Frontal cortex (tissue), 4 donors: ENCODE results near the gene CBLN3. TPM values are rescaled to one million over a fixed set of nuclear protein-coding genes. Genes with fewer than 3 reads are reported as not detected.

ENCODE experiments used
- DNase-seq, 2 donors: peaks; one replicate each; pipeline ENCODE4 v3.0.0; 2012; ENCODE audit warnings: low spot score in 2 of 2
- FAIRE-seq: peaks from 2 replicates; lab custom pipeline; 2012; peaks lifted over from hg19 to GRCh38; lab: Jason Lieb, UNC
- total RNA-seq: library from RNA; depleted of rRNA; stranded (reverse); fragments of >200 nt; gene quantifications from one replicate; pipeline ENCODE4 v1.2.3, GENCODE V29; 2014
- donor health status: control.
- donor health status: control.
- donor health status: control.

CBLN3 gene
- total RNA-seq, 1 donor from 2014 or later: not detected

DNA sequence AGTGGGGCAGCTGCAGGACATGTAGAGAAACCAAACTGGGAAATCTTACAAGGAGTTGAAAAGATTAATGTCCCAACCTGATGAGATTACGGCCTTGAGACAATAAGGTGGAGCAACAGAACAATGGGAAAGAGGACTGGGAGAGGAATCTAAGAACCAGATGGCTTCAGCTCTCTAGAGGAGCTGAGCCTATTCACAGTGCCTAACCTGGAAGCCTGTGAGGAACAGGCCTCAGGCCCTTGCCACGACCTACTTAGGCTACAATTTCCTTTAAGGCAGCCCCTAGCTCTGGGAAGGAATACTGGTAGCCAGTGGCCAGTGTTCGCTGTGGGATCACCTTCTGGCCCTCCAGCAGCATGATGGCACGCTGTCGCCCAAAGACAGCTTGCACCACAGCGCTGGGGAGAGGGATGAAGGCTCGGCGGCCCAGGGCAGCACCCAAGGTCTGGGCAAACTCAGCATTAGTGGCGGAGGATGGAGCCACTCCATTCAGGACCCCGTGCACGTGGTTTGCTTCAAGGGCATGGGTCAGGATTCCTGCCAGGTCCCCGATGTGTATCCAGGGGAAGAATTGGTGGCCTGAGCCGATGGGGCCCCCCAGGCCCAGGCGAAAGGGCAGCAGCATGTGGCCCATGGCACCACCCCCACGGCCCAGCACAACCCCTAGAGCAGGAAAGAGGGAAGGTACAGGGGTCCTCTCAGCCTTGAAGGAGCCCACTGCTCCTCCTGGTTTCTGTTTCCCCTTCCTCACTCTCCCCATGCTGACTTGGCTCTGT is 10.6 kb upstream of the CBLN3 start:
- FAIRE-seq (no peak), DNase-seq (no peak)

DNA sequence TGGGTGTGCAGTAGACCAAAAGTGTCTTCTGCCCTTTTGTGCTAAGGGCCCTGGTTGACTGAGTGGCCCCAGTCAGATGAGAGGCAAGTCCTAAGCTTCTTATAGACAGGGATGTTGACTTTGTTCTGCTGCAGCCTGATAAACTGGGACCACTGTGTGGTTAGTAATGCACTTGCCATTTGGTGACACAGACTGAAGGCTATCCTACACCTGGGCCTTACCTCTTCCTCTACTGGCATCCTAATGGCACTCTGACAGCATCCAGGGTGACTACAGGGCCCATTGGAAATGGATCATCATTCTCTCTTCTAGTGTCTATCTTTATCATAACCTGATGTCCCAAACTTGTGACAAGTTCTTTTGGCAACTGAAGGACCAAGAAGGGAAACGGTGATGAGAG is 9.8 kb upstream of the CBLN3 start:
- FAIRE-seq (no peak), DNase-seq (no peak)

DNA sequence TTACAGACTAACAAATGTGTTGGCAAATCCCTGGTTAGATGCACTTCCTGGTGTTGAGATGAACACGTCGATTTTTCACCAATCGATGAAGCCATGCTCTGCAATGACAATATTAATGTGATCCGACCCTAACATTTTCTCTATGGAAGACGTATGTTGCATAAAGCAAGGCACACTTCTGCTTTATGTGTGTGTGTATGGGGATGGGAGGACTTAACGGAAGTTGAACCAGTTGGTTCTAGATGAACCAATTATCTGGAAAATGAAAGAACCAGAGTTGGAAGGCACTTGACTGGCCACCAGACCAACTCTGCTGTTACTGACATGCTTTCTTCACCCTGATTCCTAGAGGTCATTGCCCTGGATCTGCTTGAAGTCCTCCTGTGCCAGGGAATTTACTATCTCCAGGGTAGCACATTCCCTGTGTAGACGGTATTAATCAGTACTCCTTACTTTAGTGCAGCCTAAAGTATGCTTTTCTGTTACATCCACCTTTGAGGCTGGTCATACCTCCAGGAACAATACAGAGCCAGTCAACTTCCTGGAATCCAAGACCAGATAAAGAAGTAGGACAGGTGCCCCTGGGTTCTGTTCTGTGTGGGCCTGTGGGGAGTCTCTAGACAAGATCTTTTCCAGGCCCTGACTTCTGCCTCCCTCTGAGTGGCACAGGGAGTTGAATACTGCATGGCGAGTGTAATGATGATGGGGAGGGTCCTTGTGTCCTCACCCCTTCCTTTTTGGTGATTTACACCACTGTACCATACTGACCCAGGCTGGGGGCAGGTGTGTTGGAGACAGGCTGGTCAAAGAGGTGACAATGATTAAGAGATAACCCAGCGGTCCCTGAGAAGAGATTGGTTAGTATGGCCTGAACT is 9.0 kb upstream of the CBLN3 start:
- FAIRE-seq: no peak
- no peak for DNase-seq

DNA sequence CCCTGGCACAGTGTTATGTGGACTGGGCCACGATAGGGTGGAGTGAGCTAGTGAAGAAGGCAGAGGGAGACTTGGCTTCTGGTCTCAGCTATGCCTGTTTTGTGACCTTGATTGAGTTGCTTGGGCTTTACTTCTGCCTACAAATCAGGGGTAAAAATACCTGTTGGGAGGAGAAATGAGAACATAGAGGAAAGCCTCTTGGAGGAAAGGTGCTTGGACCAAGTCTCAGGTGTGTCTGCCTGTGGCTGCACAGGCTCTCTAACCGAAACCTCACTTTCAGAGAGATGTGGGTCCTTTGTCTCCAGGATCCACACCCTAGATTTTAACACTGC is 8.2 kb upstream of the CBLN3 start:
- DNase-seq (no peak), FAIRE-seq (no peak)

DNA sequence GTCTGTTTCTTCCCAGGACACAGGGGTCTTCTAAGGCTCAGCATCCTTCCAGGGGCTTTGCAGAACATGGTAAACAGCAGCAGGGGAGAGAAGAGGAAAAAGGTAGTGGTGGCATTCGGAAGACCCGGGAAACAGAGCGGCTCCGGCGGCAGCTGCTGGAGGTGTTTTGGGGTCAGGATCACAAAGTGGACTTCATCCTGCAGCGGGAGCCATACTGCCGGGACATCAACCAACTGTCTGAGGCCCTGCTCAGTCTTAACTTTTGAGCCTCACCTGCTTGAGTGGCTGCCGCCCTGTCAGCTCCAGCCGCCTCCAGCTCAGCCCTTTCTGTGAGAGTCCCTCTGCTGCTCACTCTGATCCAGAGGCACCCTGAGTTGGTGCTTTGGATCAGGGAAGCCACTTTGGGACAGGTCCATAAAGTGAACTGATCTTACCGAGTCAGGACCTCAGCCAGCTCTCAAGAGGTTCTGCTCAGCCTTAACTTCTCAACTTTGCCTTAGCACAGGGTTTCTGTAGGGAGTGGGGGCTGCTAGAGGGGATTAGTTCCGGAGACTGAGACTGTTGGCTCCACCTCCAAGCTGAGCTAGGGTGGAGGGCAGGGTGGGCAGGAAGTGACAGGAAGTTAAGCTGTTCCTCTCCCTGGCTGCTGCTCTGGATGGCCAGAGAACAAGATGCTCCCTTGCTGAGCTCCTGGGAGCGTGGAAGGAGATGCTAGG is 7.7 kb upstream of the CBLN3 start:
- DNase-seq (no peak), FAIRE-seq (no peak)

DNA sequence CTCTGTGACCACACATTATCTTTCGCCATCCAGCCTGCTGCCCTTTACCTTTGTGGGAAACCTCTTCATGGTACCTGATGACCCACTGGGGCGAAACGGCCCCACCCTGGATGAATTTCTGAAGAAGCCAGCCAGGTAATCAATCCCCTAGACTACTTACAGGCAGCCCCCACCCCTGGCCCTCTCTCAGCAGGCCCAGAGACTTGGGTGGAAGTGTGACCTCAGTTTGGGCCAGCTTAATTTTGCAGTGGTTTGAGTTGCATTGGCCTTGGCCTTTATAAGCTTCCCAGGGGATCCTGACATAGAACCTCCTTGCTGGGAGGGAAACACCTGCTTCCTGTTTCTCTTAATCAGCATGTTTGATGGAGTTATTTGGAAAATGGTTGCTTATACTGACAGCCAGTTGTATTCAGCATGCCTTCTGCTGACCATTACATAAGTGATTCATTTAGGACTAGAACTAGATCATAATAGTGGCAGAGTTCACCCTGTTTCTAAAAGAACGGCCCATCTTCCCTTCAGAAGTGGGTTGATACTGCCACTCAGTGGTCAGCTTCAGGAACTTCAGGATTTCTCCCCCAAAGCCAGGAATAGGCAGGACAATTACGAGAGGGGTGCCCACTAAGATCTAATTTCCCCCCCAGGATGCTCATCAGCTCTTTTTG is 7.0 kb upstream of the CBLN3 start:
- FAIRE-seq: no peak
- DNase-seq: peak; percentile 66 to 87

DNA sequence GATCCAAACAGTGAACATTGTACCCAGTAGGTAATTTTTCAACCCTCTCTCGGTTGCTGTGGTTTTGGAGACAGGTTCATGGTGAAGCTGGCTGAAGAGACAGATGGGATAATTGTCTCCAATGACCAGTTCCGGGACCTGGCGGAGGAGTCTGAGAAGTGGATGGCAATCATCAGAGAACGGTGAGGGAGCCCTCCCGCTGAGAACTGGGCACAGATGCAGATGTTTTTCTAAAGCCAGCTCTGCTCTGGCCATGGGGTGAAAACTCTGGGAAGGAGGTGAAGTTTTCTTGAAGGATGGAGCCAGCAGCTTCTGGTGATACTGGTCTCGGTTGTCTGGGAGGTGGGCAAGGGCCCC is 6.5 kb upstream of the CBLN3 start:
- DNase-seq (no peak), FAIRE-seq (no peak)

DNA sequence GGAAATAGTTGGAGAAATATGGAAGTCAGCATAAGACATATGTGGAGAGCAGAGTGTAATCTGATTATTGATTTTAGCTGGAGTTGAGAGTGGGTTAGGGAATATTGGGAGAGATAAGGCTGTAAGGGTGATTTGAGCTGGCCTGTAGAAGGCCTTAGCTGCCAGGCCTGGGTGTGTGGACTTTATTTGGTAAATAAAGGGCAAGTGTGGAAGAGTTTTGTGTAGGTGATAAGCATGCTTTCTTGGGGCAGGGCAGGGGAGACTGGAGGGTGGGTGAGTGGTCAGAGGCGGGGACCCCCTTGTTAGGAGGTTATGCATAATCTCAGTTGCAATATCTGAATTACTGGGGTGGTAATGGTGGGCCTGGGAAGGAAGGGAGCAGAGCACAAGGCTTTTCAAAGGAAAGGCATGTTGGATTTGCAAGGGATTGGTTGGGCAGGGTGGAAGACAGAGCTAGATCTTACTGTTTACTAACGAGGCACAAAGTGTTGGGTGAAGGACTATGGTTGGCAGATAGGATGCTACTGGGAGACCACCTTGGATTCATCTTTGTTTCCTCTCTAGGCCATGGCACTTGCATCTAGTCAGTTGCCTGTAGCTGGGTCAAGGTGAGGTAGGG is 5.8 kb upstream of the CBLN3 start:
- FAIRE-seq (no peak), DNase-seq (no peak)

DNA sequence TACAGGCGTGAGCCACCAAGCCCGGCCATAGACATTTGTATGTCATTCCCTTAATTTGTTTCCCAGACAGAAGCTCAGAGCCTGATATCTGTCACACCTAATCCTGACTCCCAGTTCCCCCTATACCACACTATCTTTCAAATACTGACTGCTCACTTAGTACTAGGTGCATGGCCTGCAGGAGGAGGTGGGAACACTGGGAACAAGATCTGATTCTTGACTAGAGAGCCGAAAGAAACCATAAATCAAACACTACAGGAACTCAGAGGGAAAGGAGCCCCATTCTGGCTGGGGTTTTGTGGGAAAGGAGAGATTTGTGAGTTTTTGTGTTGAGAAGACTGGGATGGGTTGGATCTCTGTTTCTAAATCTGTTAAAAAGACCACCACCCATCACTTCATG is 5.2 kb upstream of the CBLN3 start:
- no peak for DNase-seq
- FAIRE-seq: no peak

DNA sequence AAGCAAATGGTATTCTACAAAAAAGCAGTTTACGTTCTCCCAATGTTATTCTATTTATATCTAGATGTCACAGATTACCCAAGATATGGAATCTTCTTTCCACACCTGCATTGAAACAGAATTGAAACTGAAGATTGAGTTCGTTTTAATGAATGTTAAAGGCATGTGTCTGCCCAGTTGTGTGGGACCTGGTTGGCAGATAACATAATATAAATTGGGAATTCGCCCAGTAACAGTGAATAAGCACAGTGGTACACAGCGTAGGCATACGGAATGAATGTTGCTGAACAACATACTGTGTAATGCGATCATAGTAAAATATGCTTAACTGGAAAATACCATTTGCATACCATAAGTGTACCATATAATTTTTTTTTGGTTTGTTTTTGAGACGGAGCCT is 4.6 kb upstream of the CBLN3 start:
- DNase-seq (no peak), FAIRE-seq (no peak)

DNA sequence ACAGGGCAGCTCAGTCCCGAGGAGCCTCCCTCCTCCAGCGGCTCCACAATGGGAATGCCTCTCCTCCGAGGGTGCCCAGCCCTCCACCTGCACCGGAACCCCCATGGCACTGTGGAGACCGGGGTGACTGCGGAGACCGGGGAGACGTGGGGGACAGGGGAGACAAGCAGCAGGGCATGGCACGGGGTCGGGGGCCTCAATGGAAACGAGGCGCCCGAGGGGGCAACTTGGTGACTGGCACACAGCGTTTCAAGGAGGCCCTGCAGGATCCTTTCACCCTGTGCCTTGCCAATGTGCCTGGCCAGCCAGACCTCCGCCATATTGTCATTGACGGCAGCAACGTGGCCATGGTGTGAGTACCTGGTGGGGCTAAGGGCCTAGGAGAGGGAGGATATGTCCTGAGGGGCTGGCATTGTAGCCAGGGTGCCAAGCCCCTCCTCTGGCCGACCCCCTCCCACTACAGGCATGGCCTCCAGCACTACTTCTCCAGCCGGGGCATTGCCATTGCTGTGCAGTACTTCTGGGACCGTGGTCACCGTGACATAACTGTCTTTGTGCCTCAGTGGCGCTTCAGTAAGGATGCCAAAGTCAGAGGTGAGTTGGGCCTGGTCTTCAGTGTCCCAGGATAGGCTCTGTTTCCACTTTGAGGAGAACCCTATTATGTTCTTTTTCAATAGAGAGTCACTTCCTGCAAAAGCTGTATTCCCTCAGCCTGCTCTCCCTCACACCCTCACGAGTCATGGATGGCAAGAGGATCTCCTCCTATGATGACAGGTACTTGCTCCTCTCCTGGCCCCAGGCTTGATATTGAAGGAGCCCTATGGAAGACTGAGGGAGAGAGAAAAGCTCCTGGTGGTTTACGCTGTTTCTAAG is 3.0 kb upstream of the CBLN3 start:
- no peak for FAIRE-seq
- no peak for DNase-seq

DNA sequence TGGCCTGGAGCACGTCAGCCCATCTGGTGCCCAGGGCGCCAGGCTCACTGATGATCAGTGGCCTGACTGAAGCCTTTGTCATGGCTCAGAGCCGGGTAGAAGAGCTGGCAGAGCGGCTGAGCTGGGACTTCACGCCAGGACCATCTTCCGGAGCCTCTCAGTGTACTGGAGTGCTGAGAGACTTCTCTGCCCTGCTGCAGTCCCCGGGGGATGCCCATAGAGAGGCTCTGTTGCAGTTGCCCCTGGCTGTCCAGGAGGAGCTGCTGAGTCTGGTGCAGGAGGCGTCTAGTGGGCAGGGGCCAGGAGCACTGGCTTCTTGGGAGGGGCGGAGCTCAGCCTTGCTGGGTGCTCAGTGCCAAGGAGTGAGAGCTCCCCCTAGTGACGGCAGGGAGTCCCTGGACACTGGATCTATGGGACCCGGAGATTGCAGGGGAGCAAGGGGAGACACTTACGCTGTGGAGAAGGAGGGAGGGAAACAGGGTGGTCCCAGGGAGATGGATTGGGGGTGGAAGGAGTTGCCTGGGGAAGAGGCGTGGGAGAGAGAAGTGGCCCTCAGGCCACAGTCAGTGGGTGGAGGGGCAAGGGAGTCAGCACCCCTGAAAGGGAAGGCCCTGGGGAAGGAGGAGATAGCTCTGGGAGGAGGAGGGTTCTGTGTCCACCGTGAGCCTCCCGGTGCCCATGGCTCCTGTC is 2.2 kb upstream of the CBLN3 start:
- peak; percentile 72 to 82 for DNase-seq
- no peak for FAIRE-seq

DNA sequence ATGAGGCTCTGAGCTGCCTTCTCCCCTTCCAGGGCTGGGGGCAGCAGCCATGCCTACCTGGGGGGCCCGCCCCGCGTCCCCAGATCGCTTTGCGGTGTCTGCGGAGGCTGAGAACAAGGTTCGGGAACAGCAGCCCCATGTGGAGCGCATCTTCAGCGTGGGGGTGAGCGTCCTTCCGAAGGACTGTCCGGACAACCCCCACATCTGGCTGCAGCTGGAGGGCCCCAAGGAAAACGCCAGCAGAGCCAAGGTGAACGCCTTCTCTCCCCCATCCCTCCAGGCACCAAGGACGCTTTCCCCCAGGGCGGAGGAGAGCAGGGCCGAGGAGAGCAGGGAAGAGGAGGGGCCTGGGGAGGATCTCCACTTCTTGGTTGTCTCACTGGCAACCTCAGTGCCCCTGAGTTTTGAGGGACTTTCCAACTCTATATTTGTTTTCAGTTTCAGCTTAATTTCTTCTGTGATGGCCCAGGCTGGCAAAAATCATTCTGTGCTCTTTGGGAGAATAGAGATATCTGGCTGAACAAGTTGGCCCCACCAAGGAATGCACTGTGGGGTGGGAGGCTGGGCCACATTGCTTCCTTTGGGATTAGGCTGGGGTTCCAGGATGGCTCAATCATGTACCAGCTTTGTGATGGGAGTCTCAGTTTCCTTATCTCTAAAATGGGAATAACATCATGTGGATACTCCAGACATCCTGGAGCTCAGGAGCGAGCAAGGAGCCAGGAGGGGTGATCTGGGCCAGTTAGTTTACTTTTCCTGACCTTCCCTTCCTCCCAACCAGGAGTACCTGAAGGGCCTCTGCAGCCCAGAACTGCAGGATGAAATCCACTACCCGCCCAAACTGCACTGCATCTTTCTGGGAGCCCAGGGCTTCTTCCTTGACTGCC is 1.5 kb upstream of the CBLN3 start:
- DNase-seq: no peak
- FAIRE-seq: no peak

DNA sequence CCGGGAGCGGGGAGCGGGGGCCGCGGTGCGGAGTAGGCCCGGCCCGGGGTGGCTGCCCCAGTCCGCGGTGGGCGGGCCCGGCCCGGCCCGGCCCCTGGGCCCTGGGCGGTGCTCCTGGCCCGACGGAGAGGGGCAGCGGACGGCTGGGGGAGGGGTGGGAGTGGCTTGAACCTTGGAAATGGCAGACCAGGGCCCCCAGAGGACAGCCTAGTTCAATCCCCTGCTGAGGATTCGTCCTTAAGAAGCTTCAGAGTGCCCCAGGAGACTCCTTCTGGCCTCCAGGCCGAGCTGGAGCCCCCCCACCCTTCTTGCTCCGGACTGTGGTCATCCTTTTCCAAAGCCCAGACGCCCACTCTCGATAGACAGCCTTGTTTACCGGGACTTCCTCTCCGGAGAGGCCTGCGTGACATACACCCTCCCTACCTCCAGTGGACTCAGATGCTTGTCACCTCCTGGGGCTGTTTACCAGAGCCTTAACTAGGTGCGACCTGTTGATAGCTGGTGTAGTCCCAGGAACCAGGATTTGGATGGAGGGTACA is 744 bp upstream of the CBLN3 start:
- FAIRE-seq (no peak), DNase-seq (peak; percentile 82 to 83)

DNA sequence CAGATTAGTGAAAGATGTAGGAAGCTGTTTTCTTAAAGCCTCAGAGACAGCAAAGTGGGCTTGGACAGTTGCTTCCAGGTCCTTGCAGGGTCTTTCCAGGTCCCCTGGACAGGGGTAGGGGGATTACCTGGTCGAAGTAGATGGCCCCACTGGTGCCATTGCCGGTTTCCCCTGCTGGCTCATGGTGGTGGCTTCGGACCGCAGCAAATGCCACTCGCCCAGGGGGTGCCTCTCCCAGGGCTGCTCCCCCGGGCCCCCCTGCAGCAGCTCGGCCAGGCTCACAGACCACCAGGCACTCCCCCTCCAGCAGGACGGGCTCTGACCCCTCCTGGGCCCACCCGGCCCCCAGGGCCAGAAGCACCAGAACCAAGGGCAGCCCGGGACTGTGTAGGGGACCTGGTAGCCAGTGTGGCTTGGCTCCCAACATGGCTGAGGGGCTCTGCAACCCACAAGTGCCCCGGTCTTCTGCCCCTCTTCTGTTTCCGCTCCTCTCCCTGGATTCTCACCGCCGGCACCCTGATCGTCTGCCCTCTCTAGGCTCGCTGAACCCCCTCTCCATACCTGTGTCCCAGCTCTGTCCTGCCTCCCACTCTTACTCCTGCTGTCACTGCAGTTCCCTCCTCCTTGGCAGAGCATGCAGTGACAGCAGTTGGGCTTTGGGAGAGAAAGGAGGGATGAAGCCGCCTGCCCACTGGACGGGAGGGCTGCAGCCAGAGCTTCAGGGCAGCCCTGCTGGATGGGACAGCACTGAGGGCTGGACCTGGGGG is 657 bp downstream of the CBLN3 start:
- DNase-seq (no peak), FAIRE-seq (no peak)
